ENCODE data around the gene ATP2B2.

- TF ChIP-seq POLR2AphosphoS5 (IDR thresholded peaks at IDR 0.05) (no peak), CTCF (IDR thresholded peaks at IDR 0.05) (no peak)
Measured at GRCh38 chr3:10366651-10367101, 138.7 kb downstream of the ATP2B2 start.
